HG02610 (cell line): ENCODE results near the gene PLEKHM2.

ENCODE experiments used
- ATAC-seq: cut with Tn5 transposase; IDR thresholded peaks from one replicate; pipeline ENCODE4 v1.9.1; 2021; ENCODE audit warnings: mild to moderate bottlenecking, moderate library complexity; ENCODE audit not compliant: unreplicated experiment

The PLEKHM2 gene

DNA sequence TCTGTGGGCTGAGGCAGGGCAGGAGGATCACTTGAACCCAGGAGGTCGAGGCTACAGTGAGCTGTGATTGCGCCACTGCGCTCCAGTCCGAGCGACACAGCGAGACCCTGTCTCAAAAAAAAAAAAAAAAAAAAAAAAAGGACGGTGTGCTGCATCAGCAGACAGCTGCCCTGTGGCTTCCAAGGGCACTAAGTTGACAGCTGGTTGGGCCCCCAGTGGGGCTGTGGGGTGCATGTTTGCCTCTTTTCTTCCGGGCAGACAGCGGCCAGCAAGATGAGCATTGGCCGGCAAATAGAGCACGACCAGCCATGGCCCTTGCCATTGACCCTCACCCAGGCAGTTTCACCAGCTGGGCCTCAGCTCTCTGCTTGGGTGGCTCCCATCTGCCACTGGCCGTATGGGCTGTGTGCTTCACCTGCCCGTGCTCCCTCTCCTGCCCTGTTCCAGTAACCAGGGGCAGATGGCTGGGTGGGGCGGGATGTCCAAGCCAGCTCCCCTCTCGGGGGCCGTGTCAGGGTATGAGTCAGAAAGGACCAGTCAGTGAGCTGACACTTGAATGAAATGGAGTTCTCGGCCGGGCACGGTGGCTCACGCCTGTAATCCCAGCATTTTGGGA, 39.6 kb downstream of the PLEKHM2 start:
- no peak for ATAC-seq

DNA sequence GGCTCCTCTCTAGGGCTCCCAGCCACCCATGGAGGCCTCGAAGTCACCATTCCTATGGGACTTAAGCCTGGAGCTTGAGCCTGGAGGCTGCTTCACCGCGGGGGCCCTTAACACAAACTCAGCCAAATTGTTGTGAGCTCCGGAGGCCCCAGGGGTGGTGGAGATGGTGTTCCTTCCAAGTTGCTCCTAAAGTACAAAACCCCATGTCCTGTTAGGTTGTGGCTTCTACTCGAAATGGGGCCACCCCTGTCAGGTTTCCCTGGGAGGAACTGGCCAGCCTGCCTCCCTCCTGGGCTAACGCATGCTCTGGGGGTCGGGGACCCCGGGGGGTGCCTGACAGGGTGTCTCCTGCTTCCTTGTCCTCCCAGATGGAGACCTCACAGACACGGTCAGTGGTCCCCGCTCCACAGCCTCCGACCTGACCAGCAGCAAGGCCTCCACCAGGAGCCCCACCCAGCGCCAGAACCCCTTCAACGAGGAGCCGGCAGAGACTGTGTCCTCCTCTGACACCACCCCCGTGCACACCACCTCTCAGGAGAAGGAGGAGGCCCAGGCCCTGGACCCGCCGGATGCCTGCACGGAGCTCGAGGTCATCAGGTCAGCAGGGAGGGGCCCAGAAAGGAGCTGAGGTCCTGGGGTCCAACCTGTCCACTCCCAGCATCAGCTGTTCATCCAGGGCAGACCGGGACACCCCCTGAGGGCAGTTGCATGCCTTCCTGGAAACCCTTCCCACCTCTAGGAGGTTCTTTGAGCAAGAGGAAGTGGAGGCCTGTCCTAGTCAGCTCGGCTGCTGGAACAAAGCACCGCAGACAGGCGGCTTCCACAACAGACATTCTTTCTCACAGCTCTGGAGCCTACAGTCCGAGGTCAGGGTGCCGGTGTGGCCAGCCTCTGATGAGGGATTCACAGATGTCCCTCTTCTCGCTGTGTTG, 41.1 kb downstream of the PLEKHM2 start:
- no peak for ATAC-seq

DNA sequence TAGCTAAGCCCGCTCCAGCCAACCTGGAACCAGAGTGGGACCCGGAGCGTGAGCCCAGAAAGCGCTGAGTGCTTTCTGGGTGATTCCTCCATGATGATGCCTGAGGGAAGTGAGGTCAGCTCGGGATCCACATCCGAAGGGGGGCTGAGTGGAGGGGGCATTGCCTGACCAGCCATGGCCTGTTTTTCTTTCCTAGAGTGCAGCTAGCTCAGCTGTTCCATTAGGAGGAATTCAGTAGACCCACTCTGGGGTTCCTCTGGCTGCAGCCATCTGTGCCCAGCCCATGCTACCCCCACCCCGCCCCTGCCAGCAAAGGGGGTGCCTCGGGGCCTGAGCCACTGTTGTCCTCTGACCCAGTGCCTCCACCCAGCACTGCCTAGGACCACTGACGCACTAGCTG, 42.4 kb downstream of the PLEKHM2 start:
- ATAC-seq: no peak

DNA sequence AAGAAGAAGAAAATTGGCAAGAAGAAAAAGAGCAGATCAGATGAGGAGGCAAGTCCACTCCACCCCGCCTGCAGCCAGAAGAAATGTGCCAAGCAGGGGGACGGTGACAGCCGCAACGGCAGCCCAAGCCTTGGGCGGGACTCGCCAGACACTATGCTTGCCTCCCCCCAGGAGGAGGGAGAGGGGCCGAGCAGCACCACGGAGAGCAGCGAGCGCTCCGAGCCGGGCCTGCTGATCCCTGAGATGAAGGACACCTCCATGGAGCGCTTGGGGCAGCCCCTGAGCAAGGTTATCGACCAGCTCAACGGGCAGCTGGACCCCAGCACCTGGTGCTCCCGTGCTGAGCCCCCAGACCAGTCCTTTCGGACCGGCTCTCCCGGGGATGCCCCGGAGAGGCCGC, 42.9 kb downstream of the PLEKHM2 start:
- no peak for ATAC-seq

DNA sequence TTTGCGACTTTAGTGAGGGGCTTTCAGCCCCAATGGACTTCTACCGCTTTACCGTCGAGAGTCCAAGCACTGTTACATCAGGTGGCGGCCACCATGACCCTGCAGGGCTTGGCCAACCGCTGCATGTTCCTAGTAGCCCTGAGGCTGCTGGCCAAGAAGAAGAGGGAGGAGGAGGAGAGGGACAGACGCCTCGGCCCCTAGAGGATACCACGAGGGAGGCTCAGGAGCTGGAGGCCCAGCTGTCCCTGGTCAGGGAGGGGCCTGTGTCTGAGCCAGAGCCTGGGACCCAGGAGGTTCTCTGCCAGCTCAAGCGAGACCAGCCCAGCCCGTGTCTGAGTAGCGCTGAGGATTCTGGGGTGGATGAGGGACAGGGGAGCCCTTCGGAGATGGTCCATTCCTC, 43.3 kb downstream of the PLEKHM2 start:
- no peak for ATAC-seq

DNA sequence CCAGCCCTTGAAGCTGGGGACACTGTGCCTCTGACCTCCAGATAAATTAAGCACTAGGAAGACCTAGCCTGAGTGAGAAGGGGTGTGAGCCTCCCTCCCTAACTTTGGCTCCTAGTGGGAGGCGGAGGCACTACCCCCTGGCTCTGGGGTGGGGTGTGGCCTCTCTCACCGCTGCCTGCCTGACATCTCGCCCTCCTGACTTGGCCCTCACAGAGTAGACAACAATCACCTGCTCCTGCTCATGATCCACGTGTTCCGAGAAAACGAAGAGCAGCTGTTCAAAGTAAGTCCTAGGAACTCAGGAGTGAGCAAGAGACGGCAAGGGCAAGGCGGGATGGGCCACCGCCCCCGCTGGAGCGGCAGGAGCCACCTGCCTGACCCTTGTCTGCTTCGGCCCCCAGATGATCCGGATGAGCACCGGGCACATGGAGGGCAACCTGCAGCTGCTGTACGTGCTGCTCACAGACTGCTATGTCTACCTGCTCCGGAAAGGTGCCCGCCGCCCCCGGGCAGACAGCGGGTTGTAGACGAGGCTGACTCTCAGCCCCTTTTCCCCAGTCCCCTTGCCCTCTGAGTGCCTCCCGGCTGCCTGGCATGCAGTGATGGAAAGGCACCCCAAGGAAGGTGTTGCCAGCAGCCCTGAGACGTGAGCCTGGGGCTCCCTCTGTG, 43.9 kb downstream of the PLEKHM2 start:
- ATAC-seq: no peak

DNA sequence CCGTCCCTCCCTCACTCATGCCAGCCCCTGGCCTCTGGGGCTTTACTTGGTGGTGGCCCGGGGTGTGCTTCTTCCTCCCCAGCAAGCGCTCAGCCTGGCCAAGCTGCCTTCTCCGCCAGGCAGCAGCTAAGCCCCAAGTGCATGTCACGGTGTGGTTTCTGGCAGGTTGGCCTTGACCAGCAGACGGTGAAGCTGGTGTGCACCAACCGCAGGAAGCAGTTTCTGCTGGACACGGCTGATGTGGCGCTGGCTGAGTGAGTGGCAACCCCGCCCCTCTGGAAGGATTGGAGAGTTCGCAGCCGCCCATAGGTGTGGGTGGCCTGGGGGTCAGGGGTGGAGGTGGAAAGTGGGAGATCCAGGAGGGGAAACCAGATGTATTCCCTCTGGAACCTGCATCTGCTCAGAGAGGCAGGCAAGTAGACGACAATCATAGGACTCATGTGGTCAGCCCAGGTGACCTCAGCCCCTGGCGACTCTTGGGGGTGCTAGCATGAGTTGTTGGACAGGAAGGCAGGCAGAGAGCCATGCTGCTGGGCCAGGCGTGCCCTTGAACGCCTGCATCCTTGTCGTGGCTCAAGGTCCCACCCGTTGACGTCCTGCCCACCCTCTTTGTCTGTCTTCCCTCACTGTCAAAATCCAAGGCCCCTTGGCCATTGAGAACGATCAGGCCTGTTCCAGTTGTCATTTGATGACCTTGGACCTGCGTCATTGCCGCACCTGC, 45.0 kb downstream of the PLEKHM2 start:
- ATAC-seq: no peak

DNA sequence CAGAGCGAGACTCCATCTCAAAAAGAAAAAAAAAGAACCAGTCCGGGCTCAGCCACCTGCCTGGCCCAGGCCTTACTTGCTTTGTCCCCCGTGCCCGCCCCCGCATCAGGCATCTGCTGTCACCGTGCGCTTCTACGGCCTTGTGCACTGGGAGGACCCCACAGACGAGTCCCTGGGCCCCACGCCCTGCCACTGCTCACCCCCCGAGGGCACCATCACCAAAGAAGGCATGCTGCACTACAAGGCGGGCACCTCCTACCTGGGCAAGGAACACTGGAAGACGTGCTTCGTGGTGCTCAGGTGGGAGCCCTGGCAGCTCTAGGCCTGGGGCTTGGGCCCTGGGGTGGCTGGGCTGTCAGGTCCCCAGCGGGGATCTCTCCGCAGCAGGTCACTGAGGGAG, 46.3 kb downstream of the PLEKHM2 start:
- no peak for ATAC-seq

DNA sequence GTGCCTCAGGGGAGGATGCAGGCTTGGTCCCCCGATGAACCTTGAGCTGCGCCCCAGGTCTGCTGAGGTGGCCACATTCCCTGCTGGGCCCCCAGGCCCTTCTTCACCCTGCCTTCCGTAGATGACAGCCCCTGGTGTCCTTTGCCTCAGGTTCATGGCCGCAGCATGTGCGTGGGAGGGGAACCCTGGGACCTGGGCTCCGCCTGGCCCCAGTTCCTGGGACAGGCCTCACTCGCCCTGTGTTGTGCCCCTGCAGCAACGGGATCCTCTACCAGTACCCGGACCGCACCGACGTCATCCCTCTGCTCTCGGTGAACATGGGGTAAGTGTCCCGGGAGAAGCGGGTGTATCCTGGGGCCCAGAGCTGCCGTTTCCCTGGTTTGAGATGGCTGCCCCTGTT, 46.8 kb downstream of the PLEKHM2 start:
- no peak for ATAC-seq

DNA sequence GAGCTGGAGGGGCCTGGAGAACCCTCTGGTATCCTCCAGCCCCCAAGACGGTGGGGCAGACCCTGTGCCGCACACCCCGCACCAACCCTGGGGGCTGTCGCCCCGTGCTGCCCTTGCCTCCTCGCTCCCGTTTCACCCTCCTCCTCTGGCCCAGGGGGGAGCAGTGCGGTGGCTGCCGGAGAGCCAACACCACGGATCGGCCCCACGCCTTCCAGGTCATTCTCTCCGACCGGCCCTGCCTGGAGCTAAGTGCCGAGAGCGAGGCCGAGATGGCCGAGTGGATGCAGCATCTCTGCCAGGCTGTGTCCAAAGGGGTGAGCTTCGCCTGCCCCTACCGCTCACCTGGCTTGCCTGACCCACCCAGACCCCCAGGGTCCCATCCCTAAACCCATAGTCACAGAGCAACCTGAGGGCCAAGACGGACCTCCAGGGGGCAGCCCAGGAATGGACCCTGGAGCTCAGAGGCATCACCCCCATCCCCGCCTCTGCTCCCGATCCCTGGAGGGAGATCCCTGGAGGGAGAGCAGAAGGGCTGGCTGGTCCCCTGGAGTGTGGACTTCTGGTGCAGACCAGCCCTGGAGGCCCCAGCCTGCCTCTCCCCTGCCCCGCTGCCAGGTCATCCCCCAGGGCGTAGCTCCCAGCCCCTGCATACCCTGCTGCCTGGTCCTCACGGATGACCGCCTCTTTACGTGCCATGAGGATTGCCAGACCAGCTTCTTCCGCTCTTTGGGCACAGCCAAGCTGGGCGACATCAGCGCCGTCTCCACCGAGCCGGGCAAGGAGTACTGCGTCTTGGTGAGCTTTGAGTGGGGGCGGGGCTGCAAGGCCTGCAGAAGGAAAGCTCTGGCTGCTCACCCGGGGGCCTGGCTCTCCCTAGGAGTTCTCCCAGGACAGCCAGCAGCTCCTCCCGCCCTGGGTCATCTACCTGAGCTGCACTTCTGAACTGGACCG, 47.9 kb downstream of the PLEKHM2 start:
- ATAC-seq: no peak

DNA sequence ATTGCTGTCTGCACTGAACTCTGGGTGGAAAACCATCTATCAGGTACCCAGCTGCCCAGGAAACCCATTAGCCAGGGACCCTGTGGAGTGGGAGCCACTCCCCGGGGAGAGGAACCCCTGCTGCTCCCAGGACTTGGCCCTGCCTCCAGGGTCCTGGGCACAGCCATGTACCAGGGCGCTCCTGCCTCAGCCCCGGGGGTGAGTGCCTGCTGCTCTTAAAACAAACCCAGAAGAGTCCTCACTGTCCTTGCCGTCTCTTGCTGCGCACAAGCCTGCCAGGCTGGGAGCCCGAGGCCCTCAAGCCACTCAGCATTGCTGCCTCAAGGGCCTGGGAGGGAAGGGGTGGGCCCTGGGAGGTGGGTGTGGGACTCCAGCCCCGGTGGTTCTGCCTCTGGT, 48.6 kb downstream of the PLEKHM2 start:
- no peak for ATAC-seq

DNA sequence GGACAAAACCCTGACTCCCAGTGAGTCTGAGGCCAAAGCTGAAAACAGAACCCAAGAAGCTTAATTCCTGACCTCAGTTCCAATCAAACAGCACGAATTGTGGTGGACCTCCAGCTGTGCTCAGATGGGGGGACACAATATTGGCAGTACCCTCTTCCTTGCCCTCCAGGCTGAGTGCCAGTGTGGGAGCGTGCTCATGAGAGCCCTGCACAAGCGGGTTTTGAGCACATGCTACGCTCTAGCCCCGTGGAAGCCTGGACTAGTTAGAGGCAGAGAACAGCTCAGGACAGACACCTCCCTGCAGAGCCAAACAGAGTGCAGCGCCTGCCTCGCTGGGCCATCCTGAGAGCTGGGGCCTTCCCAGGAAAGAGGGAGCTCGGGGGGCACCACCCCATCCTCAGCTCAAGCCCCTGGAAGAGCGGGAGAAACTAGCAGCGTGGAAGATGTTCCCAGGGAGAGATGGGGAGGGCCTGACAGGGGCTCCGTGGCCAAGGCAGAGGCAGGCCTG, 49.2 kb downstream of the PLEKHM2 start:
- ATAC-seq: no peak

DNA sequence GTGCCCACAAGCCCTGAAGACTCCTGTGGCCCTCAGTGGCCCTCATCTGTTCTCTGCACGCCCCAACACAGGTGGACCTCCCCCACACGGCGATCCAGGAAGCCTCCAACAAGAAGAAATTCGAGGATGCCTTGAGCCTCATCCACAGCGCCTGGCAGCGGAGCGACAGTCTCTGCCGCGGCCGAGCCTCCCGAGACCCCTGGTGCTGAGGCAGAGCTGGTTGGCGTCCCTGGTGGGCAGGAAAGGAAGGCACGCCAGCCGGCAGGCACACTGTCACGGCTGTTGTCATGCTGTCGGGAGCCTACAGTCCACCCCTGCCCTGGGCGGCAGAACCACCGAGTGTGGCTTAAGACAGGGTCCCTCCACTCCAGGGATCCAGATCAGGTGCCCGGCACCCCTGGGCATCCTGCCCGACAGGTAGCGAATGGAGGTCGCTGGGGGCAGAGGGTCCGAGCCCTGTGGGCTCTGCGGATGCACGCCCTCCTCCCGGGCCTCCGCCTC, 49.7 kb downstream of the PLEKHM2 start:
- ATAC-seq: no peak

DNA sequence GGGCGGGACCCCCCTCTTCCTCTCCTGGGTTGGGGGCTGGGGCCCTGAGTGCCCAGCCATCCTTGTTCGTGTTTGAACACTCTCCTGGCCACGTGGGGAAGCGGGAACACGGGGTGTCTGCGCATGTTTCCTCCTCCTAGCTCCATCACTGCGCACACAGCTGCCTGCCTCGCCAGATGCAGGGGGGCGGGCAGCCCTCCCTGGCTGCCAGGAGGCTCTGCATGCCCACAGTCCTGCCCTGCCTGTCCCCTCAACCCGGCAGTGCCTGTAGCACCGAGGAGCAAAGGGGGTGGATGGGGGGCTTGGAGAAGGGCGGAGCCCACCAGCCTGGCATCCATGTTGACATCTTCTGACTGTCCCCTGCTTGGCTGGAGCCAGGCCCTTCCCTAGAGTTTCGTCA, 50.2 kb downstream of the PLEKHM2 start:
- ATAC-seq: no peak

DNA sequence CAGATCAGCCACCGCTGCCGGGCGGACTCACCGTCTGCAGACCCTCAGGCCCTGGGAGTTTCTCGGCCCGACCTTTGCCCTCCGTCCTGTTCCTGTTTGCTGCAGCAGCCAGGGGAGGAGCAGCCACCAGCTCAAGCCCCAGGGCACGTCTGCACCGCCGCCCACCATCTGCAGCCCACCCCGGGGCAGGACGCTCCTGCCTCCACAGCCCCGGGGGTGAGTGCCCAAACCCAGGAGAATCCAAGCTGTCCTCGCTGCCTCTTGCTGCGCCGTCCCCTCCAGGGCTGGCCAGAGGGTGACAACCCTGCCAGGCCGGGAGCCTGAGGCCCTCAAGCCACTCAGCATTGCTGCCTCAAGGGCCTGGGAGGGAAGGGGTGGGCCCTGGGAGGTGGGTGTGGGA, 50.8 kb downstream of the PLEKHM2 start:
- no peak for ATAC-seq

DNA sequence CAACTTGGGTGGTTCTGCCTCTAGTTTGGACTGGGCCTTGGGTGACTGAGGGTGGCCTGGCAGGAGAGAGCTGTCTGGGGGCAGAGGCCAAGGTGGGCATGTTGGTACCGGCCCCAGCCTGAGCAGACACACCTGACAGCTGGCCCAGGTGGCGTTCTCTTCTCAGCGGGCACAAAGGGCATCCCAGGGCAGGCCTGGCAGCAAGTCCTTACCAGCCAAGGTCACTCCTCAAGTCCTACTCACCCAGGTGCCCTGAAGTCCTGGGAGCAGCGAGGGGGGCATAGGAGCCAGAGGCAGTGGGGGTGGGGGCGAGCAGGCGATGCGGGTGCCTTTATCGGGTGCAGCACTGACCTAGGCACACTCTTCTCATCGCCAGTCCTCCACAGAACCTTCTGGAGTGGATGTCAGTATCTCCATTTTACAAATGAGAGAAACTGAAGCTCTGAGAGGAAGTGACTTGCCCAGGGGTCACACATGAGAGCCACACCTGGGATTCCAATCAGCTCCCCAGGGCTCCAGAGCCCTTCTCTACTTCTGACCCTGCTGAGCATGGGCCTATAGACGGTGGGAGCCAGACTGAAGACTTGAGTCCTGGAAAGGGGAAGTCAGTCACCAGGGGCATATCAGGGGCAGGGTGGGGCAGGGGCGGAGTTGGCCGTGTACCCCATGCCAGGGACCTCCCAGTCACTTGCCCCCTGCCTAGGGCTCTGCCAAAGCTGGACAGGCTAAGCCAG, 51.4 kb downstream of the PLEKHM2 start:
- ATAC-seq: no peak

DNA sequence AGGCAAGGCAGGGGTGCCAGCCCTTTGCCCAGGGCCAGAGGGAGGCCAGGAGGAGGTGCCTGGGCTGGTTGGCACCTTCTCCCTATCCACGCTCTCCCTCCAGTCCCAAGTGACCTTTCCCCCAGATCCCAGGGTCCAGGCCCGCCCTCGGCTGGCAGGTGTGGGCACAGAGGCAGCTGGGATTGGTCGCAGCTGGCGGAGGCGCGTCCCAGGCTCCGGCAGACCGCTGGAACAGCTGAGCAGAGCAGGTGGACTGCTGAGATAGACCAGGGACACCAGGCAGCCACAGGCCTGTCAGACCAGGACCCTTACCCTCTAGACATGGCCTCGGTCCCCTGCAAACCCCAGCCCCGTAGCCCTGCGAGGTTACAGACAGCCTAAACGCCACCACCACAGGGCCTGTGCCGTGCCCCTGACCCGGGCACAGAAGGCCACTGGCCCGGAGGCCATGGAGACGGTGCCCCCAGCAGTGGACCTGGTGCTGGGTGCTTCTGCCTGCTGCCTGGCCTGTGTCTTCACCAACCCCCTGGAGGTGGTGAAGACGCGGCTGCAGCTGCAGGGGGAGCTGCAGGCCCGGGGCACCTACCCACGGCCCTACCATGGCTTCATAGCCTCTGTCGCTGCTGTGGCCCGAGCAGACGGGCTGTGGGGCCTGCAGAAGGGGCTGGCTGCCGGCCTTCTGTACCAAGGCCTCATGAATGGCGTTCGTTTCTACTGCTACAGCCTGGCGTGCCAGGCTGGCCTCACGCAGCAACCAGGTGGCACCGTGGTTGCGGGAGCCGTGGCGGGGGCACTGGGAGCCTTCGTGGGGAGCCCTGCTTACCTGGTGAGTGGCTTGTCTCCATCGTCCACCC, 52.1 kb downstream of the PLEKHM2 start, which contains the start of gene SLC25A34:
TSS of gene SLC25A34 (plus strand) at position 221 of the 854 bp plus-strand sequence. CDS start at position 449, 228 bp downstream.
- no peak for ATAC-seq

DNA sequence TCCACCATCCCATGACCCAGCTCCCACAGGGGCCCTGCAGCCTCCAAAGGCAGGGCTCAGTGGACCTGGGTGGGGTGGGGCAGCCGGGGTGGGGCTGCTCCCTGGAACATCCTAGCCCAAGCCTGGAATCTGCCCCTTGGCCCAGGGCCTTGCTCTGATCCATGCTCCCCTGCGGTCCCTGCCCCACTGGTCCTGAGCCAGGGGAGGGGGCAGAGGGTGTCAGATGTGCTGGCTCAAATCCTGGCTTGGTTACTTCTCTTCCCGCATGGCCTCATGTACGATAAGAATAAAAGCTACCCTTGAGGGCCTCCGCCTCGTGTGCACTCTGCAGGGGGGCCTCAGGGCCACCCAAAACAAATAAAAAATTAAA, 52.8 kb downstream of the PLEKHM2 start:
- ATAC-seq: no peak
